ENCODE results near the gene CLEC20A. TPM values are rescaled to one million over a fixed set of nuclear protein-coding genes. Genes with fewer than 3 reads are reported as not detected.

CLEC20A gene
- total and polyA plus RNA-seq, 2 donors = 0.23 to 0.48 TPM

Small RNA genes lying within 50 kb of the gene (small RNA-seq; reads per million reads assigned to genes)
- gene RF00017 = not detected

Other genes with a start within 250 kb of the CLEC20A start
- 0.11 TPM for gene TEX35, start 16.1 kb upstream of the CLEC20A start, total RNA-seq
- gene TEX35, start 16.1 kb upstream of the CLEC20A start, polyA plus RNA-seq = not detected
- gene RALGPS2, start 228.3 kb upstream of the CLEC20A start, total RNA-seq = 82.4 TPM
- gene RALGPS2, start 228.3 kb upstream of the CLEC20A start, polyA plus RNA-seq = 3.8 TPM

Measured in urinary bladder (tissue), 2 donors.